ENCODE results near the gene KMT2A.

DNA sequence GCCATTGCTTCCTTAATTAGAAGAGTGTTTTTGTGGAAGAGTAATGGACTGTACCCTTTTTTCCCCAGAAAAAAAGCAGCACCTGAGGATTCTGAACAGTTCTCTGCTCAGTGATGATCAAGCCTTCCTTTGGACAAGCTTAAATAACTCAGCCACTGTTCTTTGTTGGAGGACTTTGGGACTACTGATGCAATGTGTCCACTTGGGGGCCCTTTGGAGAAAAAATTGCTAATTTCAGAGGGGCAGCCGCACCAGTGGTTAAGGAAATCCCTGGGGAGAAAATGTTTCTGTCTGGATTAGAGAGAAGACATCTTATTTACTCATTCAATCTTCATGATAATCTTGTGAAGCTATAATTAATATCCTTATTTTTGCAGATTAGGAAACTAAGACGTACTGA, 5.3 kb upstream of the KMT2A start:
- TF ChIP-seq, protein P1, sequence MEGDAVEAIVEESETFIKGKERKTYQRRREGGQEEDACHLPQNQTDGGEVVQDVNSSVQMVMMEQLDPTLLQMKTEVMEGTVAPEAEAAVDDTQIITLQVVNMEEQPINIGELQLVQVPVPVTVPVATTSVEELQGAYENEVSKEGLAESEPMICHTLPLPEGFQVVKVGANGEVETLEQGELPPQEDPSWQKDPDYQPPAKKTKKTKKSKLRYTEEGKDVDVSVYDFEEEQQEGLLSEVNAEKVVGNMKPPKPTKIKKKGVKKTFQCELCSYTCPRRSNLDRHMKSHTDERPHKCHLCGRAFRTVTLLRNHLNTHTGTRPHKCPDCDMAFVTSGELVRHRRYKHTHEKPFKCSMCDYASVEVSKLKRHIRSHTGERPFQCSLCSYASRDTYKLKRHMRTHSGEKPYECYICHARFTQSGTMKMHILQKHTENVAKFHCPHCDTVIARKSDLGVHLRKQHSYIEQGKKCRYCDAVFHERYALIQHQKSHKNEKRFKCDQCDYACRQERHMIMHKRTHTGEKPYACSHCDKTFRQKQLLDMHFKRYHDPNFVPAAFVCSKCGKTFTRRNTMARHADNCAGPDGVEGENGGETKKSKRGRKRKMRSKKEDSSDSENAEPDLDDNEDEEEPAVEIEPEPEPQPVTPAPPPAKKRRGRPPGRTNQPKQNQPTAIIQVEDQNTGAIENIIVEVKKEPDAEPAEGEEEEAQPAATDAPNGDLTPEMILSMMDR (IDR thresholded peaks at IDR 0.05): no peak
- no peak for TF ChIP-seq POLR2A (IDR thresholded peaks at IDR 0.05)
